Mesothelial cell of epicardium (in vitro differentiated cells): ENCODE measurements around the gene SPON1. TPM values are rescaled to one million over a fixed set of nuclear protein-coding genes. Genes with fewer than 3 reads are reported as not detected.

Experiments used
- DNase-seq, 2 experiments: peaks; one replicate each; pipeline ENCODE4 v3.0.0; 2021; ENCODE audit warnings: low spot score in 2 of 2; ENCODE audit not compliant: unreplicated experiment in 2 of 2
- H3K27ac Mint-ChIP-seq: 2 replicates; pipeline ENCODE4 v1.8.0; 2021; ENCODE audit warnings: mixed read lengths
- H3K27me3 Mint-ChIP-seq: 2 replicates; pipeline ENCODE4 v1.8.0; 2021; ENCODE audit warnings: low read depth, mixed read lengths
- H3K36me3 Mint-ChIP-seq: 2 replicates; pipeline ENCODE4 v1.8.0; 2021; ENCODE audit warnings: mixed read lengths
- H3K4me1 Mint-ChIP-seq: 2 replicates; pipeline ENCODE4 v1.8.0; 2021; ENCODE audit warnings: mixed read lengths
- H3K4me3 Mint-ChIP-seq: 2 replicates; pipeline ENCODE4 v1.8.0; 2021; ENCODE audit warnings: mild to moderate bottlenecking, moderate library complexity, mixed read lengths
- H3K9me3 Mint-ChIP-seq: 2 replicates; pipeline ENCODE4 v1.8.0; 2021; ENCODE audit warnings: mixed read lengths
- CTCF ChIP-seq: fragments of 200-600 bp; sonication (generic); IDR thresholded peaks from one replicate; pipeline ENCODE4 v1.5.0; 2021; ENCODE audit warnings: antibody characterized with exemption; ENCODE audit not compliant: unreplicated experiment
- total RNA-seq: library from RNA; stranded (reverse); gene quantifications from 3 replicates; pipeline ENCODE4 v1.2.1, GENCODE V29; 2021

SPON1 gene
- total RNA-seq, 1 donor from 2014 or later: 30.9 TPM

GRCh38 chr11:14288189-14288935 lies 325.8 kb downstream of the SPON1 start:
- DNase-seq: no peak
- no peak for TF ChIP-seq CTCF
- Mint-ChIP-seq H3K27ac (no peak overlapping the region), H3K36me3 (peaks cover 17% of the 10 kb centered on the region), H3K4me3 (no peak overlapping the region), H3K27me3 (no peaks in the 10 kb centered on the region), H3K4me1 (no peaks in the 10 kb centered on the region), H3K9me3 (no peaks in the 10 kb centered on the region)

- Mint-ChIP-seq H3K36me3 (peaks cover 25% of the 10 kb centered on the region), H3K27me3 (no peaks in the 10 kb centered on the region), H3K9me3 (no peaks in the 10 kb centered on the region), H3K4me3 (no peak overlapping the region), H3K27ac (no peak overlapping the region), H3K4me1 (no peaks in the 10 kb centered on the region)
- DNase-seq: no peak
- TF ChIP-seq CTCF: no peak
These were observed 327.9 kb downstream of the SPON1 start for GRCh38 chr11:14290422-14290821.

GRCh38 chr11:14299921-14300320 lies 337.4 kb downstream of the SPON1 start:
- Mint-ChIP-seq H3K36me3 (peaks cover 2% of the 10 kb centered on the region), H3K27ac (no peak overlapping the region), H3K4me1 (no peaks in the 10 kb centered on the region), H3K27me3 (no peaks in the 10 kb centered on the region), H3K9me3 (no peaks in the 10 kb centered on the region), H3K4me3 (no peak overlapping the region)
- DNase-seq: no peak
- TF ChIP-seq CTCF: no peak

GRCh38 chr11:14300661-14301304 lies 338.3 kb downstream of the SPON1 start:
- Mint-ChIP-seq H3K4me3 (no peak overlapping the region), H3K27me3 (no peaks in the 10 kb centered on the region), H3K4me1 (no peaks in the 10 kb centered on the region), H3K36me3 (peaks cover 2% of the 10 kb centered on the region), H3K27ac (no peak overlapping the region), H3K9me3 (no peaks in the 10 kb centered on the region)
- TF ChIP-seq CTCF: peak; percentile 26
- peak in 1 of 2 experiments; percentile 42 for DNase-seq

GRCh38 chr11:14304601-14305000 lies 342.1 kb downstream of the SPON1 start:
- TF ChIP-seq CTCF: no peak

More at GRCh38 chr11:14304601-14305000, 342.1 kb downstream of the SPON1 start:
- no peak for DNase-seq
- Mint-ChIP-seq H3K4me1 (peaks cover 3% of the 10 kb centered on the region), H3K27ac (no peak overlapping the region), H3K4me3 (no peak overlapping the region), H3K27me3 (no peaks in the 10 kb centered on the region), H3K36me3 (no peaks in the 10 kb centered on the region), H3K9me3 (no peaks in the 10 kb centered on the region)
